C4-2B (cell line): ENCODE measurements around the gene CDC42EP2.

ENCODE experiments used
- CTCF ChIP-seq: fragments of 450-650 bp; conservative IDR thresholded peaks from 2 replicates; pipeline ENCODE4 v1.5.1; 2017; ENCODE audit warnings: mild to moderate bottlenecking
- ZFX ChIP-seq: fragments of 450-650 bp; IDR thresholded peaks from 2 replicates; pipeline ENCODE4 v1.6.1; 2017

GRCh38 chr11:65315866-65316226 lies 1.2 kb downstream of the CDC42EP2 start:
- TF ChIP-seq CTCF = peak; percentile 72
- TF ChIP-seq ZFX = no peak
